Fibroblast of peridontal ligament (primary cell): Measurements from ENCODE around the gene IFITM5.
"Not testable (repeated sequence)": the region's sequence is repeated elsewhere in the genome, so short reads cannot be mapped to it uniquely, and the experiment has no call there.

Experiments used
- DNase-seq: peaks from one replicate; pipeline ENCODE4 v3.0.0-alpha.2; 2010; ENCODE audit errors: extremely low read depth

Gene IFITM5

DNA sequence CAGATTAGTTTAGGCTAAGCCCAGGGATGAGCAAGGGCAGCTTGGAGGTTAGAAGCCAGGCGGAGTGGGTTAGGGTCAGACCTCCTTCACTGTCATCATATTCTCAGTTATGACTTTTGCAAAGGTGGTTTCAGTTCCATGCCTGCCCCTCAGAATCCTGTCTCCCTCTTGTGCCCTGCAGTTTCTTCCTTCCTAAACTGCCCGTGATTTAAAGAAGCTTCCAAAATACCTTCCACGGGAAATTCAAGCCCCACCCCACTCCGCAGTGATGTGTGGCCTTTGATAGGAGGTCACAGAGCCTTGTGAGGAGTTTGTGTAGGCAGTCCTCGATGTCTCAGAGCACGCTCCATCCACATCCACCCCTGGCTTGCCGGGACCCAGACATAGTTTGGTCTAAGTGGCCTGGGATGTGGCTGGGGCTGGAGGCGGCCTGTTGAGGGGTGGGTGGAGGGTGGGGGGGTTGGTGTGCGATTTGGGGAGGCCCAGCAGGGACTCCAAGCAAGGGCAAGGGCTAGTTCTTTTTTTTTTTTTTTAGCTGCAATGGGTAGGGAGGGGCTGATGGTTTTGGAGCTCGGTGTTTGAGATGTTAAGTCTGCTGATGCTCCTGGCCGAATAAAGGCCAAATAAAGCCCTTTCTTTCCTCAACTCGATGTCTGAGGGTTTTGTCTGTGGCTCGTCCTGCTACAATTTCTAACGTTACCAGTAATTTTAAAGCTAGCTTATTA lies 12.9 kb upstream of the IFITM5 start:
- no peak for DNase-seq

DNA sequence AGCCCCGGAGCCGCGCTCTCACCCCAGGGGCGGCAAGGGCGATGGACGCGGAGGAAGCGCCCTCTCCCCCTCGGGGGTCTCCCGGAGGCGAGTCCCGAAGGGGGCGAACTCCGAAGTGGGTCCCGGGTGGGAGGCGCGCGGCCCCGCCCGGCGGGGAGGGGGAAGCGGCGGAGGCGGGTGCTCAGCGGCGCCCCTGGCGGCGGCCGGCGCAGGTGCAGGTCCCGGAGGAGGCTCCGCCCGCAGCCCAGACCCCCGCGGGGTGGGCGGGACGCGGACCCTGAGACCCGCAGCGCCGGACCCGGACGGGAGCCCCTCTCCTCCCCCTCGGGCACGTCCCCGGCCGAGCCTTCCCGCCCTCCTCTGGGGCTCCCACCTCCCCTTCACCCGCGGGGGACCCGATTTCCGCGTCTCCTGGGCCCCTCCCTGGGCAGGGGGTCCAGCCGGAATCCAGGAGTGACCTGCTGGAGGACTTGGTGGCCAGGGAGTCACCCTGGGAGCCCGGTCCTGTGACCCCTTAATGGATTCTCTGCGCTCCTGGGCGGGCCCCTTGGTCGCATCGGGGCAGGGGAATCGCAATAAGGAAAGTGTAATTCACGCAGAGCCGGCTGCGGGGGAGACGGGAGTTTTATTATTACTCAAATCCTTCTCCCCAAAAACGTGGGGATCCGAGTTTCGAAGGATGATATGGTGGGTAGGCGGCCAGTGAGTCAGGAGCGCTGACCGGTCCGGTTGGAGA lies 11.9 kb upstream of the IFITM5 start:
- DNase-seq, result not testable (repeated sequence)

DNA sequence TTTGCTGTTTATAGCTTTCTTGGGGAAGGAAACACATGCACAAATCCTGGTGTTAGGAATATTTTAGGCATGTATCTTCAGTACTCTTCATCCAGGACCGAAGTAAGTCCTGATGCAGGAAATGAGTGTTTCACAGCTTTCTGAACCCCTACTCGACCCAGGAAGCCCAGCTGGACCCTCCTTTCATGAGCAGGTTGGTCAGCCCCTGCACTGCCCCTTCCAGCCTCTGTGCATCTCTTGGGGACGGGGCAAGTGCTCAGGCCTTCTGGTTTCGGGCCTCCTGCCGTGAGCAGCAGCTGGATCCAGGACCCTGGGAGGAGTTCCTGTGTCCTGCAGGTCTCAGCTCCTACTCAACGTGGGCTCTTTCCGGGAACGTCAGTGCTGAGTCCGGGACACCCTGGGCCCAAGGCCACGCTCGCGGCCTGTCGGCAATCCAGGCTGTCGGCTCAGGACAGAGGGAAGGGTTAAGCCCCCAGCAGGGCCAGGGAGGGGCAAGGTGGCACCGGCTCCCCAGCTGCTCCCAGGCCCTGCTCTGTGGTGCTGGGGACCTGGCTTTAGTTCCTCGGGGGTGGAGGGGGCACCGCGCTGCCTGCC lies 10.8 kb upstream of the IFITM5 start:
- not testable (repeated sequence) for DNase-seq

DNA sequence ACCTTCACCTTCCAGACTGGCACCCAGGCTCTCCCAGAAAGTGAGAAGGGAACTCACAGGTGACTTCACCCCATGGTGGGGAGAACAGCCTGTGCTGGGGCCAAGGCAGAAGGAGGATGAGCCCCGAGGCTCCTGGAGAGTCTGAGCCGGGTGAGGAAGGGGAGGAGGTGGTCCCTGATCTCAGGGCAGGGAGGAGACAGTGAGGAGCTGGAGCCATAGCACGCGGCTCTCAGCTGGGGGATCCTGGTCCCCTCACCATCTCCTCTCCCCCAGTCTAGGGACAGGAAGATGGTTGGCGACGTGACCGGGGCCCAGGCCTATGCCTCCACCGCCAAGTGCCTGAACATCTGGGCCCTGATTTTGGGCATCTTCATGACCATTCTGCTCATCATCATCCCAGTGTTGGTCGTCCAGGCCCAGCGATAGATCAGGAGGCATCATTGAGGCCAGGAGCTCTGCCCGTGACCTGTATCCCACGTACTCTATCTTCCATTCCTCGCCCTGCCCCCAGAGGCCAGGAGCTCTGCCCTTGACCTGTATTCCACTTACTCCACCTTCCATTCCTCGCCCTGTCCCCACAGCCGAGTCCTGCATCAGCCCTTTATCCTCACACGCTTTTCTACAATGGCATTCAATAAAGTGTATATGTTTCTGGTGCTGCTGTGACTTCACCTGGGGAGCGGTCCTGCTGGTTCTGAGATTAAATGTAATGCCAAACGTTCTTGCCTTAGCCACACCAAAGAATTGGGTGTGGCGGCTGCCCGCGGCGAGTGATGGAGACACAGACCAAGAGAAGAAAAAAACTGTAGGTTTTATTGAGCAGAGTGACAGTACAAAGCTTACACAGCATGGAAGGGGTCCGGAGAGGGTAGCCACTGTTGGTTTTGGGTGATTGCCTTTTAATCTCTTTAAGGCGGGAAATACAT lies 9.7 kb upstream of the IFITM5 start:
- DNase-seq, result not testable (repeated sequence)

DNA sequence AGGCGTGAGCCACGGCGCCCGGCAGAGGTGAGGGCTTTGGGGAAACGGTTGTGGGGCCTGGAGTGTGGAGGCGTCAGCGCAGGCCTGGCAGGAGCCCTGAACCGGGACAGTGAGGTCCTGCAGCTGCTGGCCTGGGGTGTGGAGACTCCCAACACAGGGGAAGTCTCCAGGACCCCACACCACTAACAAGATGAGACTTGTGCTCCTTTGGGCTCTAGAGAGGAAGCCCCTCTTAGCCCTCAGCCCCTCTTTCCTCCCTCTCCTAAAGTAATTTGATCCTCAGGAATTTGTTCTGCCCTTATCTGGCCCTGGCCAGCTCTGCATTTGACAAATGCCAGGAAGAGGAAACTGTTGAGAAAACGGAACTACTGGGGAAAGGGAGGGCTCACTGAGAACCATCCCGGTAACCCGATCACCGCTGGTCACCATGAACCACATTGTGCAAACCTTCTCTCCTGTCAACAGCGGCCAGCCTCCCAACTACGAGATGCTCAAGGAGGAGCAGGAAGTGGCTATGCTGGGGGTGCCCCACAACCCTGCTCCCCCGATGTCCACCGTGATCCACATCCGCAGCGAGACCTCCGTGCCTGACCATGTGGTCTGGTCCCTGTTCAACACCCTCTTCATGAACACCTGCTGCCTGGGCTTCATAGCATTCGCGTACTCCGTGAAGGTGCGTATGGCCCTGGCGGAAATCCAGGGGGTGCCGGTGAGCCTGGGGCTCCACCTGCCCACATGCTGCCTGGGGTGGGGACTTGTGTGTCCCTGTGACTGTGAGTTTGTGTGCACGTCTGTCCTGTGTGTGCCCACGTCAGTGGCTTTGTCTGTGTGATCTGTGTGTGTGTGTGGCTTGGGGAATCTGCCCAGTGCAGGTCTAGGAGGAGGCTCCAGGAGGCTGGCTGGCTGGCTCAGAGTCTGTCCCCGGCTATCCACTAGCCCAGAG lies 8.7 kb upstream of the IFITM5 start, which contains the start of gene IFITM2:
TSS of gene IFITM2 (plus strand) at position 51 of the 943 bp plus-strand sequence. CDS start at position 428, 377 bp downstream.
- peak; percentile 87 for DNase-seq

DNA sequence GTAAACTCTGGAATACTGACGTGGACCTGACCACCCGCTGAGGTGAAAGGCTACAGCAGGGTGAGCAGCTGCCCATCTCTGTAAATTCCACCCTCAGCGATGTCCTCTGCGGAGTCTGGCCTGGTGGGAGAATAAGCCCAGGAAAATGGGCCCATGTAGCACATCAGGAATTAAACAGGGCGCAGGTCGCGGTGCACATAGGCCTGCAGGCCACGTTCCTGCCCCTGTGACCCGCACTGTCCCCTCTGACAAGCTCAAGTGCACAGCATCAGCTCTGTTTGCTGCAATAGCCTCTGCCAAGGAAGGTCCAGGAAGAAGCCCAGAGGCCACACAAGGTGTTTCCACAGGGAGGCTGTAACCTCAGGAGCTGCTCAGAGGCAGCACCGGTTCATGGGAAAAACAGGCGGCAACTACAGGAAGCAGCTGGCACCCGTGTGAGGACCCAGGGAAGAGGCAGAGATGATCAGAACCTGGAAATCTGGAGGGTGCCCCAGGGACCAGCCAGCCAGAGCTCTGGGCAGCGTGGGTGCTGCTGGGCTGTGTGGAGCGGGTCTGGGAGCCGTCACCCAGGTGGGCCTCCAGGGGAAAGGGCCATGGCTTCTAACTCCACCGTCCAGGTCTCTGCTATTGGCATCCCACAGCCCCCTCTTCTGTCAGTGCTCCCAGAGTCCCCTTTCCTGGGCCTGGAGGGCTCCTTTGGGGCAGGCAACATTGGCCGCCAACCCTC lies 7.5 kb upstream of the IFITM5 start:
- DNase-seq, result no peak

DNA sequence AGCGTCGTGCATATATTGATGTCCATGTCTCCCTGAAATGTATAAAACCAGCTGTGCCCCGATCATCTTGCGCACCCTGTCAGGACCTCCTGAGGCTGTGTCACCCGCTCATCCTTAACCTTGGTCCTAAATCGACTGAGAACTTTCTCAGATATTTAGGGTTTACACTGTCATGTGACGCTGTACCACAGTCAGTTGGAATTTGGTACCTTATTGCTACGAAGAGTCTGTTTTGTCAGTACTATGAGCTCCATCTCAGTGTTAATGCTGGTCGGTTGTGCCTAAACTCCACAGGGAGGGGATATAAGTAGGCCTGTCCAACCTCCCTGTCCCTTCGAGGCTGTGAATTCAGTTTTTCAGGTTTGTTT lies 6.5 kb upstream of the IFITM5 start:
- DNase-seq, result no peak

DNA sequence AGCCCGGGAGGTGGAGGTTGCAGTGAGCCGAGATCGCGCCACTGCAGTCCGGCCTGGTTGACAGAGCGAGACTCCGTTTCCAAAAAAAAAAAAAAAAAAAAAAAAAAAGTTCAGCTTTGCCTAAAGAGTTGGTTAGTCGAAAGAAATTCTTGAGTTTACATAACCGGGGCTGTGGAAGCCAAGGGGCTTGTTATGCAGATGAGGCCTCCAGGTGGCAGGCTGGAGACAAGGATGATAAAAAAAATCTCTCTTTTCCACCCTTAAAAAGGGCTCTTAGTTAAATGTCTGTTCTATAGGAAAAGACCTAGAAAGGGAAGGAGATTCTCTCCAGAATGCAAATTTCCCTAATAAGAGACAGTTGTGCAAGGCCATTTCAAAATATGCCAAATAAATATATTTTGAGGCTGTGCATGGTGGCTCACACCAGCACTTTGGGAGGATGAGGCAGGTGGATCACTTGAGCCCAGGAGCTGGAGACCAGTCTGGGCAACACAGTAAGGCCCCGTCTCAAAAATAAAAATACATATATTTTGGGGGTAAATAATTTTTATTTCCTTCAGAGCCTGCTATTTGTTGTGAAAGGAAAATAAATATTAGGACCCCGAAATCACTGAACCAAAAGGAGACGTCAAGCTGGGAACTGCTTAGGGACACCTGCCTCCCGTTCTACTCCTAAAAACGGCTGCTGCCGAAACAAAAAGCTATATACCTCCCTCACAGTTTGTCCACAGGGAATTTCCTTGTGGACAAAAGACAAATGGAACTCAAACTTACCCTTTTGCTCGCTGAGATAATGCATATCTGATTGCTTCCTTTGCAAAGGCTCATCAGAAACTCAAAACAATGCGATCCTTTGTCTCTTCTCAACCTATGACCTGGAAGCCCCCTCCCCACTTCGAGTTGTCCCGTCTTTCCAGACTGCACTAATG lies 5.9 kb upstream of the IFITM5 start:
- peak; percentile 88 for DNase-seq

DNA sequence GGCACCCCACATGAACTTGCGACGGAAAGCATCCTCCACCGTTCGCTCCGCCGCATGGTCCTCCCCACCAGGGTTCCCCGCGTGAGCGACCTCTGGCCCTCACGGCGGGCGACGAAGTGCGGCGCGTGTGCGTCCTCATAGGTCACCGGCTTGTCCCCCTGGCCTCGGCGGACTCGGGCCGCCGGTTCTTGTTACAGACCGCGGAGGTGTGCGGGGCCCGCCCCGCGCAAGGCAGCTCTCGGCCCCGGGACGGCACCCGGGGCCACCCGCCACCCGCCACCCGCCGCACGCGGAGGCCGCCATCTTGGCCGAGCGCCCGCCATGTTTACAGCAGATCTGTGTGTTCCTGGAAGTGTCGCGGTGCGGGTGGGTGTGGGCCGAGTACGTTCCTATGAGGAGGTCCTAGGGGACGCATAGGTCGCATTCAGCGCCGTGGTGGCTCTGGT lies 4.8 kb upstream of the IFITM5 start:
- no peak for DNase-seq

DNA sequence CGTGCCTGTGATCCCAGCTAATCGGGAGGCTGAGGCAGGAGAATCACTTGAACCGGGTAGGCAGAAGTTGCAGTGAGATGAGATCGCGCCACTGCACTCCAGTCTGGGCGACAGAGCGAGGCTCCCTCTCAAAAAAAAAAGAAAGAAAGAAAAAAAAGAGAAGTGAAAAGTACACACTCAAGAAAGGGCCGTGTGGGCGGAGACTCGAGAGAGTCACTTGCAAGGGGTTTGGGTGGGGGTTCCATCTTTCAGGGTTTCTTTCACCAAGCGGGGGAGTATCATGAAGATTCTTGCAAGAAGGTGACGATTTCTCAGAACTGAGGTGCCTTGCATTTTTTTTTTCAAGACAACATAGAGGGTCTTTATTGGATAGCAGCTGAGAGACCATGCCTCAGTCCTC lies 4.0 kb upstream of the IFITM5 start:
- no peak for DNase-seq

DNA sequence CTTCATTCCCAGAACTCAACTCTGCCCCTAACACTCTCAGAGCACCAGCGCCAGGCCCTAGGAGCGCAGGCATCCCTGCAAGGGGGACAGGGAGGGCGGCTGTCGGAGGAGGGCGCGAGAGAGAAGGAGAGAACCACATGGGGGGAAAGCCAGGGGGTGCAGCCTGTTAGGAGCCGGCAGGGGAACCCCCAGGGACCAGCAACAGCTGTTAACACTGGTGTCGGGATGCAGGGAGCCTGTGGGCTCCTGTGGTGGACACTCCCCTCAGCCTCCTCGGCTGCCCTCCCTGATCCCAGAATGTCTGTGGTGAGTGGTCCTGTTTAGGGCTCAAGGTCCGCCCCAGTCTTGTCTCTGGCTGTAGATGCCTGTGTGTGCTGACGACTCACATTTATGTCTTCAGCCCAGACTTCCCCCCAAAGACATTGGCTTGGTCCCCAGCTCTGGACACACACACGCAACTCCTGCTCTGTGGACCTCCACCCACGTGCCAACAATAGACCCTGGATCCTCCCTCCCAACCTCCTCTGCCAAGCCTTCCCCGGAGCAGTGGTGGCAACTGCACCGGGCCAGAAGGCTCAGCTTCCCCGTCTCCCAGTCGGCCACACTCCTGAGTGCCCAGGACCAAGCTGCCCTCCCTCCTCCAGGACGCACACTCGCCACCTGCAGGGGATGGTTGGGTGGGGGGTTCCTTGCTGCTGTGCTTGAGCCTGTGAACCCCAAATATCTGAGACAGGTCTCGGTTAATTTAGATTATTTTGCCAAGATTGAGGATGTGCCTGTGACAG lies 817 bp upstream of the IFITM5 start:
- DNase-seq, result no peak

DNA sequence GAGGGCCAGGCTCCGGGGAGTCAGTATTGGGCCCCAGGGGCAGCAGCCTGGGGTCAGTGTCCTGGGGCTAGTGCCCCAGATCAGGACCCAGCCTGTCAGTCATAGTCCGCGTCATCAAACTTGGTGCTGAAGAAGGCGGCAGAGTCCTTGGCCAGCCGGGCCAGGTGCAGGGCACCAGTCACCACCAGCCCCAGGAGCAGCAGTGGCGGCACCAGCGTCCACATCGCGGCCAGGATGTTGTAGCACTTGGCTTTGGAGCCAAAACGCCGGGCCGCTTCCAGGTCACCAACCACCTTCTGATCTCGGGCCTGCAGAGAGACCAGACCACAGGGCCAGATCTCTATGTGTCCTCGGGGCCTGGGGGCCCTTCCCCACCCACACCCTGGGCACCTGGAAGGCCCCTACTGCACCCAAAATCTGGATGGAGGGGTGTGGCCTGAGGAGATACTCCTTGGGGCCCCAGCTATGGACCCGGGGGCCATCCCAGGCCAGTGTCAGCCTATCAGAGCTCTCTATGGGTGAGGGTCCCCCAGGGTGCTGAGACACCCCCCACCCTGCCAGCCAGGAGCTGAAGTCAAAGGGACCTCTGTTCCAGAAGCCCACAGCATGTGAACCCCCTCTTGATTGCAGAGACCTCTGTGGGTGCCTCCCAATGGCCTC lies 790 bp downstream of the IFITM5 start:
- no peak for DNase-seq

DNA sequence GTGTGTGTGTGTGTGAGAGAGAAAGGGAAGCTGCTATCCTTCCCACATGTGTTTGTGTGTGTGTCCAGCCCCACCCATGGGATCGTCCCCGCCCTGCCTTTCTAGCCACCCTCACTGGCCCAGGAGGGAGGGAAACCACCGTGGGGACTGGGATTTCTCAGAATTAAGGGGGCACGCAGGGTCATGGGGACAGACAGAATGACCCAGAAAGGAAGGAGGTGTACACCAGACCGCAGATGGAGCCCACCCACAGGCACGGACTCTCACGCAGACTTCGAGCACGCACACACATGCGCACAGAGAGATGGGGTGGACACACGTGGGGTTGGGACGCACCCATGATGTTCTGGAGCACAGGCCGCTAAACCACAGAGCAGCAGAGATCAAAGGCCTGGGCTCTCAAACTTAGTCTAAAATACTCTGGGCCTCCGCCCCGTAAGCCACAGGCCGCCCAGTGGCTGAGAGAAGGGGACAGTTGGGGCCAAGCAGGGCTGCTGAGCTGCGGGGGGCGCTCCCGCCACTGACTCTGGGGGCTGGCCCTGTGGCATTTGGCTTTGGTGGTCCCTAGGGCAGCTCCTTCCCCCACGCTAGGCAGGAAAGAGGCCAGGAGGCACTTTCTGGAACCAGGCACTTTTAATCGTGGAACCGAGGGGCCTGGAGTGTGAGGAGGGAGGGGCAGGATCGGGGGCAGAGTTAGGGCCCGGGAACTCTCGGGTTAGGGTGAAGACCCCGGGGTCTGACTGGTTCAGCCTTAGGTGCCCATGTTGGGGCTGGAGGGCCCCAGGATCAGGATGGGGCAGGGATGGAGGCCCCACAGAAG lies 1.5 kb downstream of the IFITM5 start:
- DNase-seq, result peak; percentile 60

DNA sequence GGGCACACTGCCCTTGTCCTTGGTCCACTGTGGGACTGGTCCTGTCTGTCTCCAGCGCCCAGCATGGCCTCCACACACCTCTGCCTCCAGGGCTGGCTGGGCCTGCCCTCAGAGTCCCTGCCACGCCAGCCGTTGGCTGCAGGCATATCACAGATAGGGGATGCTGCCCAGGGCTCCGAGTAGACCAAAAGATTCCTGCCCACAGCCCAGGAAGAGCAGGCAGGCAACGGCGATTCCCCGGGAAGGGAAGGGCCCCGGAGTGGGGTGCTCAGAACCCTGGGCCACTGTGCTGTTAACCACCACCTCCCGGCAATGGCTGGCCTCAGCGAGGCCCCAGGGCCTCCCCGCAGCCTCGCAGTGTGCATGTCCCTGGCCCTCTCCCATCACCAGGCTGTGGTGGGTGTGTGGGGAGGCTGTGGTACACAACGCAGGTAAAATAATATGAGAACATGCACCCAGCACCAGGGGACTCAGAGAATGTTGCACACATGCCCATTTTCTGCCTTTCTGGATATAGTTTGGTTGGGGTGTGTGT lies 2.2 kb downstream of the IFITM5 start:
- DNase-seq, result no peak

DNA sequence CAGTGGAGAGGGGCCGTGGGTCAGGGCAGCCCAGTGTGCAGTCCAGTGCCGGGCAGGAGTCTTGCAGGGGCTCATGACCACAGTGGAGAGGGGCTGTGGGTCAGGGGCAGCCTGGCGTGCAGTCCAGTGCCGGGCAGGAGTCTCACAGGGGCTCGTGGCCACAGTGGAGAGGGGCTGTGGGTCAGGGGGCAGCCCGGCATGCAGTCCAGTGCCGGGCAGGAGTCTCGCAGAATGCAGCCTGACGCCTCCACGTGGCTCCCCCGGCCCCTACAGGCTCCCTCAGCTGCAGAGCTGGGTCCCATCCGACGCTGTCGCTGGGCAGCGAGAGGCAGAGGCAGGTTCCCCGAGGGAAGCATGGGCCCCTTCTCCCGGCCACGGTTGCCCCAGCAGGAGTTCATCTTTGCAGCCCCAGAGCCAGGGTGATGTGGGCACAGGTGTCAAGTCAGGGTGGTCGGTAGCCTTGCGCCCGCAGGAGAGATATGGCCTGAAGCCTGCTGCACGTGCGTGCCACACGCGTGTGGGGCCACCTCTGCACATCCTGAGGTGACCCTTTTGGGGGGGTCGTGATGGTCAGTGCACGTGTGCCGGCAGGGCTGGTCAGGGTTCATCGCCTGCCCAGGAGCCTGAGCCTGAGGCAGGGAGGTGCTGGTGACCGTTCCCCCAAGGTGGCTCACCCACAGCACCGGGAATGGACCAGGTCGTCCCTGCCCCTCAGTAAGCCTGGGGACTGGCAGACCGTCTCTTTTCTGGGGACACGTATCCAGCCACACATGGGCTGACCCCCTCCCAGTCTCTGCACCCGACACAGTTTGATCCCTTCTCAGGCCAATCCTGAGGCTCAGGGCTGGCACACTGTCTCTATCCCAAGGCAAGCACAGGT lies 2.9 kb downstream of the IFITM5 start:
- no peak for DNase-seq
